Myocyte (in vitro differentiated cells): ENCODE data around the gene HES2. TPM values are rescaled to one million over a fixed set of nuclear protein-coding genes. Genes with fewer than 3 reads are reported as not detected.
"Not testable (repeated sequence)": the region's sequence is repeated elsewhere in the genome, so short reads cannot be mapped to it uniquely, and the experiment has no call there.

Experiments
- DNase-seq: peaks from one replicate; pipeline ENCODE4 v3.0.0-alpha.2; 2012; ENCODE audit warnings: low read depth
- microRNA-seq: library from miRNA; unstranded; fragments of <30 nt; microRNA quantifications from one replicate; pipeline ENCODE4, GENCODE V29; 2016
- total RNA-seq: library from RNA; depleted of rRNA; stranded (reverse); fragments of >200 nt; gene quantifications from 2 replicates; pipeline ENCODE4 v1.2.3, GENCODE V29; 2014

Gene HES2
- total RNA-seq, 1 donor from 2014 or later, result 12.5 TPM

- peak; percentile 37 for DNase-seq
Measured at GRCh38 chr1:6391951-6392808, 27.5 kb downstream of the HES2 start.

- no peak for DNase-seq
Measured at GRCh38 chr1:6389971-6390370, 29.7 kb downstream of the HES2 start.

- DNase-seq, result no peak
Measured at GRCh38 chr1:6386371-6386949, 33.3 kb downstream of the HES2 start.

- peak; percentile 34 for DNase-seq
Measured at GRCh38 chr1:6385488-6386191, 34.1 kb downstream of the HES2 start.

DNA sequence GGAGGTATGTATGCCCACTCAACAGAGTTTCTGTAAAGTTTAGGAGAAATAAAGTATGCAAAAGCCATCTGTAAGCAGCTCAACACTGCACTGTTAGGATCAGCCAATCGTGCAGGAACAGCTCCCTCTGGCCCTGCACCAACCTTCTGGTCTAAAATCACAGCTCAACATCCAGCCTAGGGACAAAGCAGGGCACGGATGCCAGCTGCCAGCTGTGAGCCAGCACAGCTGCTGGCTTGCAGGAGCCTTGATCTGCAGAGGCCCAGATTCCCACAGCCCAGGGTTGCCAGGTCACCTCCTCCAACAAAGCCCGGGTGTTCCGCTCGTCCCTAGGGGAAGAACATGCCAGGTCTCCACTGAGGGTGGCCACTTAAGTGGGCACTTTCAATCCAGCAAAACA, 34.8 kb downstream of the HES2 start:
- DNase-seq, result peak; percentile 74

GRCh38 chr1:6384135-6384534, 35.6 kb downstream of the HES2 start:
- DNase-seq, result no peak

GRCh38 chr1:6380037-6380436, 39.7 kb downstream of the HES2 start:
- DNase-seq, result no peak

GRCh38 chr1:6378096-6378746, 41.5 kb downstream of the HES2 start:
- no peak for DNase-seq

- peak; percentile 69 for DNase-seq
Measured at GRCh38 chr1:6373961-6374720, 45.6 kb downstream of the HES2 start.

- not testable (repeated sequence) for DNase-seq
Measured at GRCh38 chr1:6372236-6372635, 47.5 kb downstream of the HES2 start.

GRCh38 chr1:6370006-6370405, 49.7 kb downstream of the HES2 start:
- DNase-seq, result no peak

GRCh38 chr1:6367381-6368012, 52.2 kb downstream of the HES2 start:
- no peak for DNase-seq

DNA sequence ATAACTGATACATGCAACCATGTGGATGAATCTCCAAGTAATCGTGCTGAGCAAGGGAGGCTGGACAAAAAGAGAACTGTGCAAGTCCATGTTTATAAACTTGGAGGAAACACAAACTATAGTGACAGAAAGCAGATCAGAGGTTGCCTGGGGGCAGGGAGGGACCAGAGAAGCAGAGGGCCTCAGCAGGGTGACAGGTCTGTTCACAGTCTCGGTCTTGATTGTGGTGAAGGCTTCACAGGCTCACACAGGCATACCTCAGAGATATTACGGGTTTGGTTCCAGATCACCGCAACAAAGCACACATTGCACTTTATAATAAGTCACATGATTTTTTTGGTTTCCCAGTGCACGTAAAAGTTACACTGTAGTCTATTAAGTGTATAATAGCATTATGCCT, 54.7 kb downstream of the HES2 start:
- no peak for DNase-seq

GRCh38 chr1:6363085-6363884, 56.4 kb downstream of the HES2 start:
- DNase-seq, result peak; percentile 63

Small RNAs within 50 kb of the gene (microRNA-seq; reads per million reads assigned to microRNA genes)
- not detected for gene MIR4252

Other genes with a start within 250 kb of the HES2 start
- 0.10 TPM in 1 of 2 replicates, not detected in the other for gene CHD5, start 239.6 kb downstream of the HES2 start, total RNA-seq
- 148 and 160 TPM in 2 replicates for gene RPL22, start 220.3 kb downstream of the HES2 start, total RNA-seq
- 0.36 and 0.86 TPM in 2 replicates for gene RNF207, start 213.8 kb downstream of the HES2 start, total RNA-seq
- 180 and 182 TPM in 2 replicates for gene ICMT, start 184.0 kb downstream of the HES2 start, total RNA-seq
- not detected in 2 replicates for gene HES3, start 175.7 kb downstream of the HES2 start, total RNA-seq
- 192 and 339 TPM in 2 replicates for gene GPR153, start 158.8 kb downstream of the HES2 start, total RNA-seq
- gene ACOT7, start 26.2 kb downstream of the HES2 start, total RNA-seq, result 18.7 and 35.2 TPM in 2 replicates
- 0.03 and 0.31 TPM in 2 replicates for gene ESPN, start 4.9 kb upstream of the HES2 start, total RNA-seq
- gene TNFRSF25, start 46.3 kb upstream of the HES2 start, total RNA-seq, result 24.4 and 38.2 TPM in 2 replicates
- 52.4 and 88.3 TPM in 2 replicates for gene PLEKHG5, start 71.7 kb upstream of the HES2 start, total RNA-seq
- 22.8 and 25.4 TPM in 2 replicates for gene NOL9, start 134.6 kb upstream of the HES2 start, total RNA-seq
- gene TAS1R1, start 135.4 kb upstream of the HES2 start, total RNA-seq, result 7.5 and 8.0 TPM in 2 replicates
- gene ZBTB48, start 160.1 kb upstream of the HES2 start, total RNA-seq, result 14.0 and 17.5 TPM in 2 replicates
- 118 and 122 TPM in 2 replicates for gene KLHL21, start 182.9 kb upstream of the HES2 start, total RNA-seq
- gene PHF13, start 193.8 kb upstream of the HES2 start, total RNA-seq, result 7.4 and 9.6 TPM in 2 replicates
- gene THAP3, start 204.9 kb upstream of the HES2 start, total RNA-seq, result 31.1 and 33.0 TPM in 2 replicates